Loucy (cell line): Measurements from ENCODE around the gene DPEP3.

Source experiments
- EZH2phosphoT487 ChIP-seq: fragments of 200-600 bp; IDR thresholded peaks from 2 replicates; pipeline ENCODE4 v1.6.1; 2018; ENCODE audit warnings: antibody characterized with exemption, mild to moderate bottlenecking, moderate library complexity, borderline replicate concordance
- TF ChIP-seq, protein P1 (sequence below): fragments of 200-600 bp; sonication (generic); conservative IDR thresholded peaks from 2 replicates; pipeline ENCODE4 v1.5.1; 2014; ENCODE audit warnings: mild to moderate bottlenecking, antibody characterized with exemption, low read length

DNA sequence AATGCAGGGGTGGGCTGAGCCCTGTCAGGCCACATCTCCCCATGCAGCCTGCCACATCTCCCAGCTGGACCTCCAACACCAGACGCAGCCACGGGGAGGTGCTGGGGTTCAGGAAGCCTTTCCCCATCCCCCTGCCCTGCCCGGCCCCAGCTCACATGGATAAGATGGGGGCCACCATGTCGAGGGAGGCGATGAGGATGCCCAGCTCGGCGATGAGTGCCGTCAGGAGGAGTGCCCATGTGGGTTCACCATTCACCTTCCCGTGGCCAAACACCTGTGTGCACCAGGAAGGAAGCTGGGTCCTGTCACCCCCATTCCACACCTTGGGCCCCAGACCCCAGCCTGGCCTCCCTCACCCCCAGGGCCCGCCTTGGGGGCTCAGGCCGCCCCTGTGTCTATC lies 30.7 kb downstream of the DPEP3 start:
- TF ChIP-seq, protein P1, sequence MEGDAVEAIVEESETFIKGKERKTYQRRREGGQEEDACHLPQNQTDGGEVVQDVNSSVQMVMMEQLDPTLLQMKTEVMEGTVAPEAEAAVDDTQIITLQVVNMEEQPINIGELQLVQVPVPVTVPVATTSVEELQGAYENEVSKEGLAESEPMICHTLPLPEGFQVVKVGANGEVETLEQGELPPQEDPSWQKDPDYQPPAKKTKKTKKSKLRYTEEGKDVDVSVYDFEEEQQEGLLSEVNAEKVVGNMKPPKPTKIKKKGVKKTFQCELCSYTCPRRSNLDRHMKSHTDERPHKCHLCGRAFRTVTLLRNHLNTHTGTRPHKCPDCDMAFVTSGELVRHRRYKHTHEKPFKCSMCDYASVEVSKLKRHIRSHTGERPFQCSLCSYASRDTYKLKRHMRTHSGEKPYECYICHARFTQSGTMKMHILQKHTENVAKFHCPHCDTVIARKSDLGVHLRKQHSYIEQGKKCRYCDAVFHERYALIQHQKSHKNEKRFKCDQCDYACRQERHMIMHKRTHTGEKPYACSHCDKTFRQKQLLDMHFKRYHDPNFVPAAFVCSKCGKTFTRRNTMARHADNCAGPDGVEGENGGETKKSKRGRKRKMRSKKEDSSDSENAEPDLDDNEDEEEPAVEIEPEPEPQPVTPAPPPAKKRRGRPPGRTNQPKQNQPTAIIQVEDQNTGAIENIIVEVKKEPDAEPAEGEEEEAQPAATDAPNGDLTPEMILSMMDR, result no peak
- TF ChIP-seq EZH2phosphoT487, result no peak
